GM12891 (cell line): ENCODE data around the gene ERGIC2. TPM values are rescaled to one million over a fixed set of nuclear protein-coding genes. Genes with fewer than 3 reads are reported as not detected.

Source experiments
- DNase-seq: peaks from one replicate; pipeline ENCODE4 v3.0.0; 2011; ENCODE audit warnings: low spot score; ENCODE audit not compliant: insufficient read length
- FAIRE-seq: peaks from 2 replicates; lab custom pipeline; 2011; peaks lifted over from hg19 to GRCh38; lab: Jason Lieb, UNC
- PAX5 ChIP-seq: IDR thresholded peaks from 2 replicates; pipeline ENCODE4 v1.6.1; 2011; ENCODE audit warnings: low read length, moderate library complexity, mild to moderate bottlenecking; ENCODE audit not compliant: insufficient read depth, severe bottlenecking
- POLR2A ChIP-seq: IDR thresholded peaks from 2 replicates; pipeline ENCODE4 v1.6.1; 2011; ENCODE audit warnings: low read depth, low read length, control low read depth
- POLR2AphosphoS5 ChIP-seq: IDR thresholded peaks from 2 replicates; pipeline ENCODE4 v1.6.1; 2011; ENCODE audit warnings: low read depth, low read length, control low read depth
- POU2F2 ChIP-seq: IDR thresholded peaks from 2 replicates; pipeline ENCODE4 v1.6.1; 2011; ENCODE audit warnings: low read depth, mild to moderate bottlenecking, control low read depth, low read length, moderate library complexity
- SPI1 ChIP-seq: IDR thresholded peaks from 2 replicates; pipeline ENCODE4 v1.6.1; 2011; ENCODE audit warnings: low read depth, low read length, control low read depth
- TAF1 ChIP-seq: IDR thresholded peaks from 2 replicates; pipeline ENCODE4 v1.6.1; 2011; ENCODE audit warnings: low read depth, low read length, control low read depth
- polyA plus RNA-seq: library from polyadenylated mRNA; unstranded; fragments of >200 nt; gene quantifications from one replicate; pipeline ENCODE4 v1.2.1, GENCODE V29; 2012; ENCODE audit warnings: low read depth, missing spikeins, inconsistent platforms; ENCODE audit not compliant: missing spikeins

Gene ERGIC2
- polyA plus RNA-seq, result 47.6 TPM

- peak; percentile 56 for DNase-seq
- peak; percentile 96 for FAIRE-seq
- TF ChIP-seq POU2F2 (no peak), PAX5 (no peak), POLR2A (peak; percentile 64), TAF1 (peak; percentile 74; the same call in 1 of the 2 replicates), POLR2AphosphoS5 (0 out of 2 replicates have a peak, but pooled peaks have one; percentile 22), SPI1 (no peak)
Measured at GRCh38 chr12:29380536-29381523, at the start of gene ERGIC2. ERGIC2 (minus strand) TSS chr12:29381172; CDS start chr12:29371633, 9,539 bp downstream.

DNA sequence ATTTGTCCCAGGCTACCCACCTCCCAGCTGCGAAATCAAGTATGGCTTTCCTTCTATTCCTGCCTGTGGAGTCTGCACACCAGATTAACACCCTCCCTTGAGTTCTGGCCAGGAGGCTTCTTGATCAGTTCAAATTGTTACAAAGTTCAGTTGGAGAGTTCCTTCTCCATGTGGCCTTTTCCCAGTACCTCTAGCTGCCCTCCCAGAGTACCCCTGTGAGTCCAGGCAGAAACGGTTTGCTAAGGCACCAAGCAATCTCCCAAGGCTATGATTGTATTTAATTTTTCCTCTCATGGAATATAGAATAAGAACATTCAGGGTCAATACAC, 49.7 kb upstream of the ERGIC2 start:
- DNase-seq, result no peak
- TF ChIP-seq POLR2AphosphoS5 (no peak), POU2F2 (no peak), SPI1 (no peak), TAF1 (no peak), PAX5 (no peak), POLR2A (no peak)
- no peak for FAIRE-seq

DNA sequence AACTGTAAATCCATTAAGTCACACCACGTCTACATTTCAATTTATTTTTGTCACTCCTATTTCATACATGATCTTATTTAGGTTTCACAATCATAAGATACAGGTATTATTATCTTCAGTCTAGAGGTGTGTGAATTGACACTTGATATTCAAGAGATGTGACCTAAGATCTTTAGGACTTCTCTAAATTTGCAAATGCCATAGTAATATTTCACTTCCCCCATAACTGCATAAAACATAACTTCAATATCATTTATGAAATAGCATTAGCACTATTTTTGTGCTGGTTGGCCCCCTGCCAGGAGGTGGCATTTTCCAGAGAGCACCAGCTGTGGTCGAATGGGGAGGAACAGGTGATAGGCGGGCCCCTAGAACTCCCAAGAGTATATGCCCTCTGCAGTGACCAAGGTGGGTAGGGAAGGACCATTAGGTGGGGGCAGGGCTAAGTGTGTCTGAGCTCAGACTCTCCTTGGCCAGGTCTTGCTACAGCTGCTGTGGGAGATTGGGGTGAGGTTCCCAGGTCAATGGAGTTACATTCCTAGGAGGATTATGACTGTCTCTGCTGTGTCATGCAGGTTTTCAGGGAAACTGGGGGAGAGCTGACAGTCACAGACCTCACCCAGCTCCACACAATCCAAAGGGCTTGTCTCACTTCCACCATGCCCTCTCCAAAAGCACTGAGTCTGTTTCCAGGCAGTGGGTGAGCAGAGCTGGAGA, 49.2 kb upstream of the ERGIC2 start:
- TF ChIP-seq POLR2AphosphoS5 (no peak), POLR2A (no peak), POU2F2 (no peak), PAX5 (no peak), SPI1 (no peak), TAF1 (no peak)
- FAIRE-seq (no peak), DNase-seq (no peak)

DNA sequence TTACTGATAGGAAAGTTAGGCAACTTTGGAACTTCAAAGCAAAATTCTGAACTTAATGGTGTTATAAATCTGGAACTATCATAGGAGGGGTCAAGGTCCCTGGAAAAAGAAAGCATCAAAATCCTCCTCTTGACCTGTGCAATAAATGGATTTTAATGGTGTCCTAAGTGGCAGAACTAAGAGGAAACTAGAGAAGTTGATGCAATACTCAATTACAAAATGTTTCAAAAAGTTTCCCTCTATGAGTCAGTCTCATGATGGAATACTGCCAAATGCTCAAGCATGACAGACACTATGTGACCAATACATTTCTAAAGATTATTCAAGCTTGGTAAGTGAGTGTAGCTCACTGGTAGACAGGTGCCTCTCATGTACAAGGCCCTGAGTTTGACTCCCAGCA, 47.7 kb upstream of the ERGIC2 start:
- peak; percentile 68 for FAIRE-seq
- DNase-seq, result no peak
- TF ChIP-seq PAX5 (no peak), POLR2A (no peak), SPI1 (no peak), POU2F2 (no peak), TAF1 (no peak), POLR2AphosphoS5 (no peak)

GRCh38 chr12:29427964-29428363, 47.0 kb upstream of the ERGIC2 start:
- TF ChIP-seq SPI1 (peak; percentile 98), POLR2AphosphoS5 (no peak), POU2F2 (no peak), POLR2A (no peak)
- DNase-seq (peak; percentile 24), FAIRE-seq (peak; percentile 81)

GRCh38 chr12:29426498-29426897, 45.5 kb upstream of the ERGIC2 start:
- no peak for DNase-seq
- no peak for TF ChIP-seq TAF1
- no peak for TF ChIP-seq POLR2A
- TF ChIP-seq POLR2AphosphoS5, result no peak
- no peak for TF ChIP-seq SPI1
- TF ChIP-seq PAX5, result no peak
- no peak for TF ChIP-seq POU2F2

GRCh38 chr12:29425722-29426121, 44.8 kb upstream of the ERGIC2 start:
- no peak for TF ChIP-seq POLR2AphosphoS5
- no peak for TF ChIP-seq PAX5
- no peak for TF ChIP-seq TAF1
- no peak for TF ChIP-seq POU2F2
- DNase-seq (no peak), FAIRE-seq (no peak)

More at GRCh38 chr12:29426498-29426897, 45.5 kb upstream of the ERGIC2 start:
- FAIRE-seq, result no peak

DNA sequence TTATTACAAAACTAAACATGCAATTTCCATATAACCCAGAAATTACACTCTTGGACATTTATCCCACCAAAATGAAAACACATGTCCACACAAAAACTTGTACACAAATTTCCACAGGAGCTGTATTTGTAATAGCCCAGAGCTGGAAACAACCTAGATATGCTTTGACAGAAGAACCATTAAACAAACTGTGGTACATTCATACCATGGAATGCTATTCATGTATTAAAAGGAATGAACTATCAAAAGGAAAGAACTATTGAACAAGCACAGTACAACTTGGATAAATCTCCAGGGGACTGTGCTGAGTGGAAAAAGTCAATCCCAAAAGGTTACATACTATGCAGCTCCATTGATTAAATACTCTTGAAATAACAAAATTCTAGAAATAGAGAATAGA, 35.8 kb upstream of the ERGIC2 start:
- no peak for DNase-seq
- no peak for FAIRE-seq
- TF ChIP-seq POLR2AphosphoS5 (no peak), PAX5 (no peak)

DNA sequence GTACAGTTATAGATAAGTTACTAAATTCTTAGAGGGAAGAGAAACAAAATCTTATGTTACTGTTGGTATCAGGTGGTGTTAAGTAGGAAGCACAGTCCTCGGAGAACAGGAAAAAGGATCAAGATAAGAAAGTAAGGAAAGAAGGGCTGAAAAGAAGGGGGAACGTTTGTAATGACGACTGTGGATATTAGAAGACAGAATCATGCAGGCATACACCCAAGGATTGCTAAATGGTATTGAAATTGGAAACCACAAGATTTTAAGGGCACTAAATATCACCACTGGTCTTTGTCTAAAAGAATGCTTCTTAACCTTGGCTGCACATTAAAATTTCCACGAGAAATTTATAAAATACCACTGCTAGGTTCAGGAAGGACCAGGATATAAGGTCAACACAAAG, 34.1 kb upstream of the ERGIC2 start:
- FAIRE-seq, result no peak
- DNase-seq, result no peak
- TF ChIP-seq SPI1, result no peak
- no peak for TF ChIP-seq PAX5
- no peak for TF ChIP-seq POU2F2
